ENCODE results near the gene MTUS2.

The MTUS2 gene

DNA sequence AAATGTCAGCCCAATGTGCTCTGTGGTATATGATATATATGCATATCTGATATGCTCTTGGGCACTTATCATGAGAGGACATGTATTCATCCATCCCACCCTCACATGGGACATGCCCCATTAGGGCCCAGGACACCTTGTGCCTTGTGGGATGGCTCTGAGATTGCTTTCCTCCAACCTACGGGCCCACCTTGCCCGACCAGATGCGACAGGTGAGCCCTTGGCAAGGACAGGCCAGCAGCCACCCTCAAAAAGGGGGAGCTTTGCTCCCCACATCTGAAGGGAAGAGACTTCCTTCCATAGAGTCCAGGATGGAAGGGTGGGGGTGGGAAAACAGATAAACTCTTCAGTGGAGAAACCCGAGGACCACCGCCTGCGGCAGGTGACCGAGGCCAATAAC, 716.7 kb downstream of the MTUS2 start:
- TF ChIP-seq, protein P1, sequence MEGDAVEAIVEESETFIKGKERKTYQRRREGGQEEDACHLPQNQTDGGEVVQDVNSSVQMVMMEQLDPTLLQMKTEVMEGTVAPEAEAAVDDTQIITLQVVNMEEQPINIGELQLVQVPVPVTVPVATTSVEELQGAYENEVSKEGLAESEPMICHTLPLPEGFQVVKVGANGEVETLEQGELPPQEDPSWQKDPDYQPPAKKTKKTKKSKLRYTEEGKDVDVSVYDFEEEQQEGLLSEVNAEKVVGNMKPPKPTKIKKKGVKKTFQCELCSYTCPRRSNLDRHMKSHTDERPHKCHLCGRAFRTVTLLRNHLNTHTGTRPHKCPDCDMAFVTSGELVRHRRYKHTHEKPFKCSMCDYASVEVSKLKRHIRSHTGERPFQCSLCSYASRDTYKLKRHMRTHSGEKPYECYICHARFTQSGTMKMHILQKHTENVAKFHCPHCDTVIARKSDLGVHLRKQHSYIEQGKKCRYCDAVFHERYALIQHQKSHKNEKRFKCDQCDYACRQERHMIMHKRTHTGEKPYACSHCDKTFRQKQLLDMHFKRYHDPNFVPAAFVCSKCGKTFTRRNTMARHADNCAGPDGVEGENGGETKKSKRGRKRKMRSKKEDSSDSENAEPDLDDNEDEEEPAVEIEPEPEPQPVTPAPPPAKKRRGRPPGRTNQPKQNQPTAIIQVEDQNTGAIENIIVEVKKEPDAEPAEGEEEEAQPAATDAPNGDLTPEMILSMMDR (conservative IDR thresholded peaks at IDR 0.05; ENCODE audit: low read depth, low read length) = no peak
- no peak overlapping the region for H3K4me3 ChIP-seq (ENCODE audit: low read depth, low read length)
- no peak for DNase-seq (ENCODE audit: low read depth)

DNA sequence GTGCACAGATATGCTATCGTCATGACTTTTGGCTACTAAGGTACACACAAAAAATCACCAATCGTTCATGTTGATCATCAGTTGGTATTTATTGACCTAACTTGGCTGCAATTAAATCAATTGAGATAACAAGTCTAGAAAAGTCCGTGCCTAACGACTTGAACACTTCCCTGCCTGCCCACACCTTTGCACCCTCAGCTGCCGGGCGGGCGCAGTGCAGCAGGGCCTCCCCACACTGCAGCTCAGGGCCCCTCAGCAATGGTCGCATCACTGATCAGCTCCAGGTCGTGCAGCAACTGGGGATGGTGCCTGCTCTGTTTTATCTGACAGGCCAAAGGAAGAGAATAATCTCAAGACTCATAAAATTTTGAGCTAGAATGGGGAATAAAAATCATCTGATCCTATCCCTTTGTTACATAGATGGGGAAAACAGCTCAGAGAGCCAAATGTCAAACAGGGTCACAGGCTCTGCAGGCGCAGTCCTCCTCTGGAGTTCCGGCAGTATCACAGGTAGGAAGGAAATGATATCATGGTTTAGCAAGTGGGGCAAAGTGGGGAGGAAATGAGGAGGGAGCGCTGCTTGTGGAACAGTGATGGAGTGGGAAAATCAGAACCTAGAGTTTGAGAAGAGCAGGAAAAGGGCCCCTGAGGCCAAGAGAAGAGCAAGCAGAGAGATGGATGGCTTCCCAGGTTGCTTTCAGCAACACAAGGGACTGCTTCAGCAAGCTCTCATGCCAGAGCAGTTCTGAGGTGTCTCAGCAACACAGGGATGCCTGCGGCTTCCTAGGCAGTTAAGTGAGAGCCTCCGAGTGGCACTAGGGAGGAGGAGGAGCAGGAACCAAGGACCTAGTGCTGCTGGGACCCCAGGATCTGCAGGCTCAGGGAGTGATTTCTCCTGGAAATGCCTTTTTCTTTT, 717.9 kb downstream of the MTUS2 start:
- TF ChIP-seq, protein P1 (conservative IDR thresholded peaks at IDR 0.05; ENCODE audit: low read depth, low read length) = no peak
- no peak for DNase-seq (ENCODE audit: low read depth)
- H3K4me3 ChIP-seq (ENCODE audit: low read depth, low read length) = no peak overlapping the region

DNA sequence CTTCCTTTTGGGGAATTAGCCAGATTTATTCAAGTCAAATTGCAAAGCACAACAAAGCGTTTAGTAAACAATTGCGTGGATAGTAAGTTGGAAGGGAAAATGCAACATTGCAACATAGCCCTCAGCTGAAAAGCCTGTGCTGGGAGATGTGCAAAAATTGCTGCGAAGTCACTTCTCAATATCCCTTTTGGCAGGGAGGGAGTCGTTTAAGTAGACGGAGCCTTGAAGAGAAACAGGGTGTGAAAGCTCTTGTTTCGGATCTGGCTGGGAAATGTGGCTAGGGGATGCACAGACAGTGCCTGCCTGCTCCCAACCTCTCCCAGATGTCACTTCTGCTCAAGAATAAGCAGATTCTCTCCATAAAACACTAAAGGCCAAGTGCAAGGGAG, 718.5 kb downstream of the MTUS2 start:
- DNase-seq (ENCODE audit: low read depth) = no peak
- TF ChIP-seq, protein P1 (conservative IDR thresholded peaks at IDR 0.05; ENCODE audit: low read depth, low read length) = no peak
- no peak overlapping the region for H3K4me3 ChIP-seq (ENCODE audit: low read depth, low read length)

DNA sequence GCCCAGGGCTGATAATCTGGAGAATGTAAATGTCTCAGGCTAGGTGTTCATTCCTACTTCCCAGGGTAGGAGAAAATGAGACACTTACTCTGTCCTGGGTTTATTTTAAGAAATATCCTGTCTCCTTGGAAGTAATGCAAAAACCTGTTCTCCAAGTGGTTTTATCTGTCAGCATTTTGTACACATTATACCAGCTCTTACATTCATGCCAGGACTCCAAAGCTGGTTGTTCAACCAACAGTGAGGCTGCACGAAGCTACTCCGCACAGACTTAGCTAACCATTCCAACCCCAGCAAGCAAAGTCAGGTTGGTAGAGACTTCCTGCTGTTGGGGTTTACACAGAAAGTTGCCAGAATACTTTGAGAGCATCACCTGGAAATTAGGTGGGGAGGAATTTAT, 719.7 kb downstream of the MTUS2 start:
- no peak for DNase-seq (ENCODE audit: low read depth)
- TF ChIP-seq, protein P1 (conservative IDR thresholded peaks at IDR 0.05; ENCODE audit: low read depth, low read length) = no peak
- no peak overlapping the region for H3K4me3 ChIP-seq (ENCODE audit: low read depth, low read length)

DNA sequence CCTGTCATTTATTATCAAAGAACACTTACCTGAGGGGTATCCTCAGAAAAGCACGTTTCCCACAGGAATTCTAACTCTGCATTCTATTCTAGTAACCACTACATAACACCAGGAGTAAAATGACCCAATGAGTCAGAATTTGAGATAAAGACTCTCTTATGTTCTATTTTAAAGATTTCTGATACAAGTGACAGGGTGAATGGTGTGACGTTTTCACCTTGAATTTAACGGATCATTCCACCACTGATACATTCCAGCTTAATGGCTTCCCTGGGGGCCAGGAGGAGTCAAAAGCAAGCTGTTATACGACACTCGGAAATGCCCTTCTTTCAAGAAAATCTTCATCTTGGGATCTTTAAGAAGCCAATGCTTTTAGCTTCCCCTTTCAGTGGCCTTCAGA, 720.2 kb downstream of the MTUS2 start:
- no peak overlapping the region for H3K4me3 ChIP-seq (ENCODE audit: low read depth, low read length)
- no peak for DNase-seq (ENCODE audit: low read depth)

DNA sequence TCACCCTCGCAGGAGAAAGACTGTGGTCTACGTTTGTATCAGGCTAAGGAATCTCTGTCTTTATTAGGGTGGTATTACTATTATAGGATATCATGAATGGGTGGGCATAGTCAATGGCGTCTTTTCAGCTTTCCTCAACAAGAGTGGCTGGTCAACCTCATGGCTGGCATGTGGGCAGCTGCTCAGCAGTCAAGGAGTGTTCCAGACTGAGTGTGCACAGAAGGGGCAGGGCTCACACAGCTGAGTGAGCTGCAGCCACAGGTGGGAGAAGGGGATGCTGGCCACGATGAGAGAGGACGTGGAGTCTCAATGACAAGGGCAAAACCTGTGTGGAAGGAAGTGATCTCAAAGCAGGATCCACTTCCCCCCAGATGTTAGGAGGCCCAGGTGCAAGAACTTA, 720.7 kb downstream of the MTUS2 start:
- H3K4me3 ChIP-seq (ENCODE audit: low read depth, low read length) = no peak overlapping the region
- DNase-seq (ENCODE audit: low read depth) = no peak
- TF ChIP-seq, protein P1 (conservative IDR thresholded peaks at IDR 0.05; ENCODE audit: low read depth, low read length) = no peak

More for the DNA sequence above, 720.2 kb downstream of the MTUS2 start:
- TF ChIP-seq, protein P1 (conservative IDR thresholded peaks at IDR 0.05; ENCODE audit: low read depth, low read length) = no peak

DNA sequence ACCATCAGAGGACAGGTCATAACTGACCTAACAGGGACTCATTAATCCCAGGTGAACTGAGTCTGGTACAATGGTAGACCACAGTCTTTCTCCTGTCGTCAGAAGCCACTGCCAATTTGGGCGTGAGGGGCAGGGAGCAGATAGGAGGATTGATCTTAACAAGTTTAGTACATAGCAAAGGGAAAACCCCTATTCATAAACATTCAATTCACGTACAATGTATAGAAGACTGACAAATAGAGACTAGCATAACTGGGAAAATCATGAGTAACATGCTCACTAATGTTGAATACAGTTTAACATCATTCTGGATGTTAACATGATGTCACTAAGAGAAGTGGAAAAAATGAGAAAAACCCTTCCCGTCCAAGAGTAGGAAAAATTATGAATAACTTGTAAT, 721.3 kb downstream of the MTUS2 start:
- H3K4me3 ChIP-seq (ENCODE audit: low read depth, low read length) = no peak overlapping the region
- no peak for DNase-seq (ENCODE audit: low read depth)
- TF ChIP-seq, protein P1 (conservative IDR thresholded peaks at IDR 0.05; ENCODE audit: low read depth, low read length) = no peak
